H1 (cell line): Measurements from ENCODE around the gene SPATA33. TPM values are rescaled to one million over a fixed set of nuclear protein-coding genes. Genes with fewer than 3 reads are reported as not detected.

Source experiments
- CTCF ChIA-PET: fragments of 300-600 bp; sonication (Branson Sonifier 250); formaldehyde crosslinking; loops from one replicate; lab custom pipeline; 2021; ENCODE audit not compliant: partially characterized antibody; lab: Charles Lee
- POLR2A ChIA-PET: fragments of 300-600 bp; sonication (Branson Sonifier 250); formaldehyde crosslinking; loops from one replicate; lab custom pipeline; 2021; ENCODE audit warnings: inconsistent platforms; ENCODE audit not compliant: partially characterized antibody; lab: Charles Lee
- DNase-seq, 2 experiments: peaks; one replicate each; pipeline versions ENCODE4 v3.0.0 to v3.0.0-alpha.2; 2010 to 2022; ENCODE audit warnings: low spot score in 2 of 2, low read depth in 1 of 2, mixed read lengths in 1 of 2
- FAIRE-seq: peaks from 2 replicates; lab custom pipeline; 2011; peaks lifted over from hg19 to GRCh38; lab: Jason Lieb, UNC
- H2AFZ ChIP-seq: 2 replicates; pipeline ENCODE4 v1.8.1; 2012; ENCODE audit warnings: low read length, inconsistent platforms
- H2AK5ac ChIP-seq: 2 replicates; pipeline ENCODE4 v1.6.1; 2013; ENCODE audit warnings: low read depth, low read length
- H2BK120ac ChIP-seq: replicated peaks from 2 replicates; pipeline ENCODE3; 2013; ENCODE audit warnings: low read depth, low read length, inconsistent platforms
- H2BK12ac ChIP-seq: 2 replicates; pipeline ENCODE4 v1.6.1; 2013; ENCODE audit warnings: low read depth, low read length
- H2BK15ac ChIP-seq: 2 replicates; pipeline ENCODE4 v1.6.1; 2013; ENCODE audit warnings: low read length
- H2BK20ac ChIP-seq: 2 replicates; pipeline ENCODE4 v1.6.1; 2013; ENCODE audit warnings: low read length
- H2BK5ac ChIP-seq: 2 replicates; pipeline ENCODE4 v1.6.1; 2013; ENCODE audit warnings: low read depth, low read length
- H3K14ac ChIP-seq: 2 replicates; pipeline ENCODE4 v1.6.1; 2013; ENCODE audit warnings: inconsistent platforms; ENCODE audit not compliant: insufficient read length
- H3K18ac ChIP-seq: 2 replicates; pipeline ENCODE4 v1.6.1; 2013; ENCODE audit warnings: low read length; ENCODE audit errors: extremely low read depth
- H3K23ac ChIP-seq: 2 replicates; pipeline ENCODE4 v1.6.1; 2013; ENCODE audit warnings: inconsistent platforms; ENCODE audit not compliant: insufficient read length
- H3K23me2 ChIP-seq: 2 replicates; pipeline ENCODE4 v1.6.1; 2013; ENCODE audit warnings: low read depth, low read length
- H3K27ac ChIP-seq: 2 replicates; pipeline ENCODE4 v1.6.1; 2011; ENCODE audit warnings: low read depth, low read length, inconsistent platforms
- H3K27me3 ChIP-seq, 4 experiments: replicated peaks in 1 of 4; 1 replicate in 1 of 4; 2 replicates in 3 of 4; pipeline versions ENCODE4 v1.6.1 to v1.8.1; 2011 to 2013; ENCODE audit warnings: low read length in 3 of 4, mild to moderate bottlenecking in 3 of 4, inconsistent platforms in 2 of 4, mixed read lengths in 2 of 4, moderate library complexity in 1 of 4; ENCODE audit not compliant: control insufficient read depth in 3 of 4, insufficient read depth in 3 of 4; ENCODE audit errors: extremely low read depth in 1 of 4
- H3K36me3 ChIP-seq, 4 experiments: 2 replicates each; pipeline versions ENCODE4 v1.6.1 to v1.8.1; 2011 to 2013; ENCODE audit warnings: mild to moderate bottlenecking in 4 of 4, low read length in 3 of 4, moderate library complexity in 2 of 4, control low read depth in 1 of 4, inconsistent platforms in 1 of 4; ENCODE audit not compliant: insufficient read depth in 4 of 4, control insufficient read depth in 2 of 4
- H3K4ac ChIP-seq: replicated peaks from 2 replicates; pipeline ENCODE3; 2013; ENCODE audit warnings: low read length, low read depth, mixed read lengths, inconsistent platforms; ENCODE audit not compliant: insufficient read length
- H3K4me1 ChIP-seq, 4 experiments: replicated peaks in 1 of 4; 1 replicate in 1 of 4; 2 replicates in 3 of 4; pipeline versions ENCODE4 v1.6.1 to v1.8.1; 2011 to 2013; ENCODE audit warnings: low read length in 3 of 4, inconsistent platforms in 2 of 4, mixed read lengths in 1 of 4; ENCODE audit not compliant: insufficient read depth in 4 of 4, control insufficient read depth in 3 of 4
- H3K4me2 ChIP-seq, 2 experiments: 2 replicates each; pipeline versions ENCODE4 v1.6.1 to v1.8.1; 2011 to 2013; ENCODE audit warnings: low read depth in 2 of 2, low read length in 2 of 2, control low read depth in 1 of 2, inconsistent platforms in 1 of 2, mild to moderate bottlenecking in 1 of 2; ENCODE audit not compliant: insufficient read depth in 1 of 2
- H3K4me3 ChIP-seq, 4 experiments: fragments of 200-600, 300-600 bp in 1 of 4; sonication (generic), shearing (Covaris generic), sonication (Bioruptor Twin) in 1 of 4; 2 replicates each; pipeline versions ENCODE4 v1.5.1 to v1.8.1; 2011 to 2016; ENCODE audit warnings: low read length in 4 of 4, low read depth in 3 of 4, control low read depth in 2 of 4, inconsistent platforms in 2 of 4, mild to moderate bottlenecking in 2 of 4, mixed read lengths in 1 of 4, moderate library complexity in 1 of 4; ENCODE audit not compliant: insufficient read depth in 2 of 4; ENCODE audit errors: extremely low read depth in 1 of 4
- H3K56ac ChIP-seq: replicated peaks from 2 replicates; pipeline ENCODE3; 2013; ENCODE audit warnings: low read depth, mild to moderate bottlenecking, mixed read lengths, low read length, inconsistent platforms; ENCODE audit not compliant: insufficient read length
- H3K79me1 ChIP-seq: 2 replicates; pipeline ENCODE4 v1.6.1; 2013; ENCODE audit warnings: low read depth, low read length, control low read depth
- H3K79me2 ChIP-seq, 2 experiments: 2 replicates each; pipeline versions ENCODE4 v1.6.1 to v1.8.1; 2012 to 2013; ENCODE audit warnings: low read length in 2 of 2, mild to moderate bottlenecking in 2 of 2, inconsistent platforms in 1 of 2; ENCODE audit not compliant: insufficient read depth in 2 of 2, control insufficient read depth in 1 of 2
- H3K9ac ChIP-seq, 4 experiments: replicated peaks in 1 of 4; 1 replicate in 1 of 4; 2 replicates in 3 of 4; pipeline versions ENCODE4 v1.6.1 to v1.8.1; 2011 to 2013; ENCODE audit warnings: low read depth in 3 of 4, low read length in 3 of 4, control low read depth in 2 of 4, mild to moderate bottlenecking in 2 of 4, moderate library complexity in 2 of 4, inconsistent platforms in 1 of 4; ENCODE audit errors: extremely low read depth in 1 of 4
- H3K9me3 ChIP-seq, 2 experiments: 2 replicates each; pipeline versions ENCODE4 v1.6.1 to v1.8.1; 2012 to 2013; ENCODE audit warnings: mild to moderate bottlenecking in 2 of 2, moderate library complexity in 2 of 2, control low read depth in 1 of 2, inconsistent platforms in 1 of 2, low read depth in 1 of 2, low read length in 1 of 2, mixed read lengths in 1 of 2; ENCODE audit not compliant: insufficient read depth in 2 of 2
- H4K20me1 ChIP-seq, 2 experiments: replicated peaks in 1 of 2; 2 replicates each; pipeline versions ENCODE3 to v1.8.1; 2011 to 2013; ENCODE audit warnings: inconsistent platforms in 2 of 2, low read length in 2 of 2, mild to moderate bottlenecking in 1 of 2; ENCODE audit not compliant: insufficient read depth in 2 of 2, control insufficient read depth in 1 of 2
- H4K5ac ChIP-seq: 2 replicates; pipeline ENCODE4 v1.6.1; 2013; ENCODE audit warnings: low read length, low read depth, mixed read lengths, inconsistent platforms; ENCODE audit not compliant: insufficient read length
- H4K8ac ChIP-seq: 2 replicates; pipeline ENCODE4 v1.8.0; 2013; ENCODE audit warnings: mild to moderate bottlenecking, moderate library complexity, low read length, inconsistent platforms; ENCODE audit not compliant: insufficient read depth; ENCODE audit errors: extremely low read depth
- H4K91ac ChIP-seq: replicated peaks from 2 replicates; pipeline ENCODE3; 2013; ENCODE audit warnings: low read length, mixed read lengths, inconsistent platforms; ENCODE audit not compliant: insufficient read length
- CTCF ChIP-seq, 3 experiments: IDR thresholded peaks; 1 replicate in 2 of 3; 2 replicates in 1 of 3; pipeline versions ENCODE4 v1.5.1 to v1.6.1; 2011; ENCODE audit warnings: low read length in 3 of 3, mild to moderate bottlenecking in 3 of 3, inconsistent platforms in 2 of 3, low read depth in 1 of 3, moderate library complexity in 1 of 3; ENCODE audit not compliant: insufficient read depth in 1 of 3; ENCODE audit errors: control extremely low read depth in 1 of 3
- FOSL1 ChIP-seq: IDR thresholded peaks from 2 replicates; pipeline ENCODE4 v1.6.1; 2011; ENCODE audit warnings: mild to moderate bottlenecking, low read depth, low read length, moderate library complexity; ENCODE audit not compliant: insufficient read depth
- SIRT6 ChIP-seq: IDR thresholded peaks from one replicate; pipeline ENCODE4 v1.7.1; 2012; ENCODE audit warnings: low read length, inconsistent platforms
- WGBS, 2 experiments: shearing (Covaris generic) in 1 of 2; methylation state at CpG; one replicate each; pipeline versions ENCODE4 v1.1.6 to v1.1.7; 2013 to 2015; ENCODE audit warnings: low lambda C conversion rate in 2 of 2, mixed read lengths in 2 of 2, inconsistent platforms in 1 of 2, low coverage in 1 of 2, missing lambda C conversion rate in 1 of 2; ENCODE audit not compliant: insufficient replicate concordance in 2 of 2, insufficient coverage in 1 of 2, insufficient read length in 1 of 2; ENCODE audit errors: extremely low coverage in 1 of 2, missing lambda C conversion rate in 1 of 2; 5-methylcytosine and 5-hydroxymethylcytosine counted together
- polyA plus RNA-seq, 7 experiments: library from polyadenylated mRNA; depleted of rRNA in 3 of 7; stranded (reverse) in 5 of 7; unstranded in 2 of 7; fragments of >200 nt in 5 of 7; fragments of 200-250 nt in 2 of 7; gene quantifications; 1 replicate in 5 of 7; 2 replicates in 1 of 7; 4 replicates in 1 of 7; pipeline versions ENCODE4 v1.2.1 to v1.2.3, GENCODE V29; 2011 to 2013; ENCODE audit warnings: missing spikeins in 2 of 7, mixed read lengths in 2 of 7
- total RNA-seq: library from RNA; stranded (reverse); fragmentation: NEBNext Ultra II Directional; extraction: Animal tissue kit (Norgen Biotek cat#: 25700); gene quantifications from 2 replicates; pipeline ENCODE4 v1.2.1, GENCODE V29; 2021

The SPATA33 gene
- total and polyA plus RNA-seq, 2 of the 8 experiments (the other 6 are each of a cell fraction or from before 2014, with no cell fraction given): 5.4 to 16.9 TPM

- TF ChIP-seq SIRT6: no peak
- TF ChIP-seq CTCF (IDR thresholded peaks at IDR 0.05; ENCODE audit: control extremely low read depth in 1 of 3, insufficient read depth in 1 of 3, low read depth in 1 of 3, low read length in 3 of 3): peak in 1 of 3 experiments; percentile 15; a peak in 1 of 4 replicates
- no peak for TF ChIP-seq FOSL1
- Histone ChIP-seq H3K9ac (no peak overlapping the region), H3K18ac (no peak overlapping the region), H2BK12ac (no peak overlapping the region), H3K4me2 (no peak overlapping the region), H2AFZ (no peak overlapping the region), H3K36me3 (peaks cover 0 to 8% (median 2%) of the 10 kb centered on the region in 4 experiments; a peak in 2 of 8 replicates), H3K79me1 (no peaks in the 10 kb centered on the region), H3K27me3 (no peaks in the 10 kb centered on the region), H2BK20ac (no peak overlapping the region), H3K14ac (no peak overlapping the region), H3K4me1 (no peaks in the 10 kb centered on the region), H3K4ac (no peak overlapping the region), H3K27ac (no peak overlapping the region), H3K56ac (no peak overlapping the region), H3K79me2 (no peaks in the 10 kb centered on the region), H2BK15ac (no peak overlapping the region), H4K8ac (no peak overlapping the region), H2AK5ac (no peak overlapping the region), H4K91ac (no peak overlapping the region), H4K5ac (no peak overlapping the region), H3K23ac (no peak overlapping the region), H3K9me3 (peaks cover 5 to 10% of the 10 kb centered on the region in 2 experiments; a peak in 3 of 4 replicates), H2BK120ac (no peak overlapping the region), H2BK5ac (no peak overlapping the region), H3K4me3 (no peak overlapping the region), H3K23me2 (no peaks in the 10 kb centered on the region), H4K20me1 (peaks cover 0 to 2% of the 10 kb centered on the region in 2 experiments)
- FAIRE-seq: no peak
- no peak for DNase-seq
- ChIA-PET POLR2A (interaction anchor here (0.7 to 1.7 kb wide), 3 partner anchors 10 to 103 kb away, joined by 3 to 5 read pairs (median 4); partner anchors contain the start of genes CDK10, CHMP1A and SPATA33), CTCF (interaction anchor here (0.6 to 3.2 kb wide), 15 partner anchors 8 to 102 kb away, joined by 3 to 20 read pairs (median 4); partner anchors contain the start of gene DPEP1)
- 80% methylated on average over 9 of the region's 9 CpGs; no CpG with 5 or more reads in 1 of the 2 experiments for WGBS, 2 experiments
These were observed 10.0 kb downstream of the SPATA33 start for GRCh38 chr16:89667633-89668032.
